IMR-90 (cell line): ENCODE data around the gene RAP1GAP2. TPM values are rescaled to one million over a fixed set of nuclear protein-coding genes. Genes with fewer than 3 reads are reported as not detected.
A peak's percentile ranks its signal among the peaks of the same experiment; 100 is the strongest.

Source experiments
- ATAC-seq: fragments of 200-7000 bp; cut with Tn5 transposase; 2 replicates; pipeline ENCODE4 v1.9.1; 2020; ENCODE audit warnings: low read depth, mild to moderate bottlenecking, moderate library complexity
- BruUV-seq: library from RNA; stranded (reverse); fragments of 400-500 nt; replicated peaks from 2 replicates; lab custom pipeline; 2021; lab: Mats Ljungman, UMichigan
- CTCF ChIA-PET: fragments of 300-600 bp; formaldehyde crosslinking; extraction: SDS; loops from one replicate; lab custom pipeline; 2021; ENCODE audit warnings: antibody characterized with exemption; lab: Yijun Ruan, JAX
- POLR2A ChIA-PET: fragments of 300-600 bp; sonication (Branson Sonifier 250); formaldehyde crosslinking; loops from one replicate; lab custom pipeline; 2022; ENCODE audit warnings: antibody characterized with exemption; ENCODE audit not compliant: unreplicated experiment; lab: Charles Lee
- DNase-seq: peaks from one replicate; pipeline ENCODE4 v3.0.0; 2013
- H2AFZ ChIP-seq: replicated peaks from 2 replicates; pipeline ENCODE3; 2013; ENCODE audit warnings: low read length, mild to moderate bottlenecking; ENCODE audit not compliant: poor library complexity
- H2AK5ac ChIP-seq: 2 replicates; pipeline ENCODE4 v1.6.1; 2013; ENCODE audit warnings: low read depth, low read length, inconsistent platforms
- H2AK9ac ChIP-seq: replicated peaks from 2 replicates; pipeline ENCODE3; 2013; ENCODE audit warnings: mild to moderate bottlenecking, low read depth, low read length, moderate library complexity; ENCODE audit not compliant: poor library complexity
- H2BK120ac ChIP-seq: 2 replicates; pipeline ENCODE4 v1.6.1; 2013; ENCODE audit warnings: low read depth, low read length, inconsistent platforms
- H2BK15ac ChIP-seq: 3 replicates; pipeline ENCODE4 v1.6.1; 2013; ENCODE audit warnings: low read depth, low read length, inconsistent platforms
- H2BK20ac ChIP-seq: 2 replicates; pipeline ENCODE4 v1.6.1; 2013; ENCODE audit warnings: low read depth, mild to moderate bottlenecking, inconsistent platforms, low read length, moderate library complexity
- H2BK5ac ChIP-seq: 2 replicates; pipeline ENCODE4 v1.6.1; 2013; ENCODE audit warnings: mild to moderate bottlenecking, low read depth, low read length, inconsistent platforms; ENCODE audit not compliant: poor library complexity, severe bottlenecking
- H3K14ac ChIP-seq: replicated peaks from 2 replicates; pipeline ENCODE4 v1.6.1; 2013; ENCODE audit warnings: low read depth, low read length, inconsistent platforms
- H3K18ac ChIP-seq: 2 replicates; pipeline ENCODE4 v1.6.1; 2013; ENCODE audit warnings: low read depth, low read length, control low read depth
- H3K23ac ChIP-seq: 2 replicates; pipeline ENCODE4 v1.6.1; 2013; ENCODE audit warnings: low read depth, low read length, inconsistent platforms
- H3K27ac ChIP-seq: 2 replicates; pipeline ENCODE4 v1.5.1; 2013; ENCODE audit warnings: mild to moderate bottlenecking, control low read depth, low read length; ENCODE audit not compliant: insufficient read depth
- H3K27me3 ChIP-seq: 2 replicates; pipeline ENCODE4 v1.6.1; 2013; ENCODE audit warnings: low read length; ENCODE audit not compliant: control insufficient read depth, insufficient read depth
- H3K36me3 ChIP-seq: 2 replicates; pipeline ENCODE4 v1.6.1; 2013; ENCODE audit warnings: low read length, mixed read lengths; ENCODE audit not compliant: control insufficient read depth, insufficient read depth
- H3K4ac ChIP-seq: 2 replicates; pipeline ENCODE4 v1.6.1; 2013; ENCODE audit warnings: low read depth, low read length, inconsistent platforms
- H3K4me1 ChIP-seq: 2 replicates; pipeline ENCODE4 v1.6.1; 2013; ENCODE audit warnings: low read length, mixed read lengths; ENCODE audit not compliant: control insufficient read depth, insufficient read depth
- H3K4me2 ChIP-seq: 2 replicates; pipeline ENCODE4 v1.6.1; 2013; ENCODE audit warnings: low read depth, mild to moderate bottlenecking, control low read depth, low read length, moderate library complexity
- H3K4me3 ChIP-seq: 2 replicates; pipeline ENCODE4 v1.5.1; 2013; ENCODE audit warnings: low read depth, mild to moderate bottlenecking, control low read depth, low read length, moderate library complexity; ENCODE audit not compliant: insufficient read depth
- H3K56ac ChIP-seq: 2 replicates; pipeline ENCODE4 v1.6.1; 2013; ENCODE audit warnings: low read length, inconsistent platforms; ENCODE audit not compliant: insufficient read depth; ENCODE audit errors: extremely low read depth
- H3K79me1 ChIP-seq, 2 experiments: 2 replicates each; pipeline ENCODE4 v1.6.1; 2013; ENCODE audit warnings: low read length in 2 of 2, inconsistent platforms in 1 of 2, low read depth in 1 of 2
- H3K9ac ChIP-seq: 2 replicates; pipeline ENCODE4 v1.6.1; 2013; ENCODE audit warnings: low read depth, low read length, control low read depth
- H3K9me1 ChIP-seq: 2 replicates; pipeline ENCODE4 v1.6.1; 2013; ENCODE audit warnings: low read length, inconsistent platforms; ENCODE audit not compliant: insufficient read depth
- H3K9me3 ChIP-seq: 2 replicates; pipeline ENCODE4 v1.6.1; 2013; ENCODE audit warnings: low read length; ENCODE audit not compliant: control insufficient read depth, insufficient read depth
- H4K20me1 ChIP-seq: 2 replicates; pipeline ENCODE4 v1.6.1; 2013; ENCODE audit warnings: low read length, inconsistent platforms; ENCODE audit not compliant: insufficient read depth
- H4K5ac ChIP-seq: 2 replicates; pipeline ENCODE4 v1.6.1; 2013; ENCODE audit warnings: mild to moderate bottlenecking, low read depth, low read length, control low read depth
- H4K8ac ChIP-seq, 2 experiments: 2 replicates each; pipeline ENCODE4 v1.6.1; 2013; ENCODE audit warnings: low read depth in 2 of 2, low read length in 2 of 2, control low read depth in 1 of 2, inconsistent platforms in 1 of 2
- H4K91ac ChIP-seq: 2 replicates; pipeline ENCODE4 v1.6.1; 2013; ENCODE audit warnings: low read depth, low read length, inconsistent platforms; ENCODE audit not compliant: insufficient read depth
- CEBPB ChIP-seq: IDR thresholded peaks from 2 replicates; pipeline ENCODE4 v1.6.1; 2012; ENCODE audit warnings: low read depth, low read length, improper control_type of control experiment
- CTCF ChIP-seq: conservative IDR thresholded peaks from 2 replicates; pipeline ENCODE4 v1.5.1; 2012; ENCODE audit warnings: mild to moderate bottlenecking, low read depth, low read length, improper control_type of control experiment
- MAFK ChIP-seq: IDR thresholded peaks from 2 replicates; pipeline ENCODE4 v1.6.1; 2012; ENCODE audit warnings: low read depth, low read length, improper control_type of control experiment
- MAZ ChIP-seq: IDR thresholded peaks from 2 replicates; pipeline ENCODE4 v1.6.1; 2012; ENCODE audit warnings: low read depth, mild to moderate bottlenecking, low read length, improper control_type of control experiment, moderate library complexity, borderline replicate concordance
- POLR2A ChIP-seq: IDR thresholded peaks from 2 replicates; pipeline ENCODE4 v1.6.1; 2012; ENCODE audit warnings: mild to moderate bottlenecking, low read depth, low read length
- RFX5 ChIP-seq: IDR thresholded peaks from 2 replicates; pipeline ENCODE4 v1.8.0; 2012; ENCODE audit warnings: low read depth, mild to moderate bottlenecking, low read length, moderate library complexity
- WGBS, 2 experiments: methylation state at CpG; one replicate each; pipeline versions ENCODE4 v1.1.5 to v1.1.7; 2013; ENCODE audit warnings: missing lambda C conversion rate in 2 of 2; ENCODE audit not compliant: insufficient read length in 1 of 2; ENCODE audit errors: extremely low coverage in 2 of 2; 5-methylcytosine and 5-hydroxymethylcytosine counted together
- dilution Hi-C: fragments of 300-500 bp; cut with HindIII; formaldehyde crosslinking; loops from one replicate; pipeline ENCODE4 v1.14.3; 2018; ENCODE audit warnings: low sequenced_read_pairs; ENCODE audit not compliant: unreplicated experiment
- in situ Hi-C: fragments of 300-500 bp; cut with MboI; formaldehyde crosslinking; loops from 3 replicates; pipeline ENCODE4 v1.14.3; 2019; ENCODE audit warnings: low sequenced_read_pairs, inconsistent platforms, mixed read lengths
- intact Hi-C: fragments of 100-400 bp; cut with micrococcal nuclease; formaldehyde crosslinking; loops from 2 replicates; pipeline ENCODE4 v1.10.0; 2022
- polyA plus RNA-seq, 3 experiments: library from polyadenylated mRNA; depleted of rRNA; stranded (reverse); fragments of >200 nt; gene quantifications; 2 replicates each; pipeline ENCODE4 v1.2.3, GENCODE V29; 2012; ENCODE audit warnings: low replicate concordance in 1 of 3
- total RNA-seq: library from RNA; depleted of rRNA; stranded (reverse); fragments of >200 nt; gene quantifications from 2 replicates; pipeline ENCODE4 v1.2.3, GENCODE V29; 2012

The RAP1GAP2 gene
- total and polyA plus RNA-seq, 2 of the 4 experiments (the other 2 are of a cell fraction), result 5.7 to 7.5 TPM

- peak overlapping the region; percentile 75; the same call in 1 of the 2 replicates for H4K5ac ChIP-seq
- H4K91ac ChIP-seq, result peak overlapping the region; percentile 58
- H2BK20ac ChIP-seq, result peak overlapping the region; percentile 91
- H2BK5ac ChIP-seq, result peak overlapping the region; percentile 67
- peak overlapping the region; percentile 6 to 48; a peak in 1 of 4 replicates for H4K8ac ChIP-seq
- peaks cover 3 to 21% of the 10 kb centered on the region in 2 experiments; a peak in 3 of 4 replicates for H3K79me1 ChIP-seq
- peak overlapping the region; percentile 81; the same call in 1 of the 2 replicates for H3K18ac ChIP-seq
- no peak overlapping the region for H3K9ac ChIP-seq
- peak overlapping the region; percentile 88 for H2BK120ac ChIP-seq
- H2AK9ac ChIP-seq, result no peak overlapping the region
- H3K27ac ChIP-seq, result no peak overlapping the region; the same call in 1 of the 2 replicates
- intact Hi-C loops (loop anchor here (1.0 kb wide), 1 partner anchor 48 kb away; no protein-coding TSS in a partner anchor), dilution Hi-C loops (no loop called here), in situ Hi-C loops (no loop called here)
- TF ChIP-seq MAFK (no peak), RFX5 (no peak), CTCF (no peak), POLR2A (no peak), MAZ (no peak), CEBPB (no peak)
- no peaks in the 10 kb centered on the region for H3K9me3 ChIP-seq
- DNase-seq, result no peak
- BruUV-seq, result no TSS peak
- H3K56ac ChIP-seq, result no peak overlapping the region
- WGBS, 2 experiments, result 96% methylated on average over 4 of the region's 17 CpGs; no CpG with 5 or more reads in 1 of the 2 experiments
- H3K36me3 ChIP-seq, result no peaks in the 10 kb centered on the region
- H3K27me3 ChIP-seq, result no peaks in the 10 kb centered on the region
- peak overlapping the region; percentile 91 for H3K14ac ChIP-seq
- H3K4me2 ChIP-seq, result no peak overlapping the region
- peaks cover 20% of the 10 kb centered on the region for H3K9me1 ChIP-seq
- CTCF ChIA-PET, result no interaction called here
- no peak overlapping the region for H3K4me3 ChIP-seq
- peaks cover 17% of the 10 kb centered on the region for H3K4me1 ChIP-seq
- POLR2A ChIA-PET, result no interaction called here
- H2AK5ac ChIP-seq, result peak overlapping the region; percentile 95
- peak overlapping the region; percentile 74; the same call in 2 of the 3 replicates for H2BK15ac ChIP-seq
- no peak for ATAC-seq
- no peak overlapping the region for H3K23ac ChIP-seq
- H2AFZ ChIP-seq, result no peak overlapping the region
- H3K4ac ChIP-seq, result peak overlapping the region; percentile 77
- H4K20me1 ChIP-seq, result 0 out of 2 replicates have a peak, but pooled peaks cover 3% of the 10 kb centered on the region
These were observed 159.8 kb downstream of the RAP1GAP2 start for GRCh38 chr17:2955931-2956582.
